Activated T-helper 9 cell treated with anti-CD3 and anti-CD28 coated beads, Interleukin-2, amount 50 U/mL, for 16 hours (primary cell): ENCODE data around the gene KRT36.

ENCODE experiments used
- DNase-seq: peaks from one replicate; pipeline ENCODE4 v3.0.0-alpha.2; 2020; ENCODE audit warnings: low read depth

KRT36 gene

GRCh38 chr17:41489531-41489930, at the start of gene KRT36:
KRT36 (minus strand) TSS chr17:41489910; CDS start chr17:41489864, 46 bp downstream.
- DNase-seq, result no peak

GRCh38 chr17:41539071-41539492, 49.4 kb upstream of the KRT36 start:
- no peak for DNase-seq

GRCh38 chr17:41538565-41538991, 48.9 kb upstream of the KRT36 start:
- no peak for DNase-seq

GRCh38 chr17:41537990-41538389, 48.3 kb upstream of the KRT36 start:
- DNase-seq, result no peak

- DNase-seq, result no peak
Measured at GRCh38 chr17:41537614-41537954, 47.9 kb upstream of the KRT36 start.

GRCh38 chr17:41536741-41537613, 47.3 kb upstream of the KRT36 start:
- DNase-seq, result no peak

- DNase-seq, result no peak
Measured at GRCh38 chr17:41535764-41536481, 46.2 kb upstream of the KRT36 start.

- no peak for DNase-seq
Measured at GRCh38 chr17:41534899-41535546, 45.3 kb upstream of the KRT36 start.

GRCh38 chr17:41533613-41534012, 43.9 kb upstream of the KRT36 start:
- no peak for DNase-seq

GRCh38 chr17:41532947-41533570, 43.3 kb upstream of the KRT36 start:
- DNase-seq, result no peak

- no peak for DNase-seq
Measured at GRCh38 chr17:41531993-41532392, 42.3 kb upstream of the KRT36 start.

- DNase-seq, result no peak
Measured at GRCh38 chr17:41530062-41531048, 40.6 kb upstream of the KRT36 start.

- DNase-seq, result no peak
Measured at GRCh38 chr17:41529491-41529915, 39.8 kb upstream of the KRT36 start.

- DNase-seq, result no peak
Measured at GRCh38 chr17:41528959-41529353, 39.2 kb upstream of the KRT36 start.

- no peak for DNase-seq
Measured at GRCh38 chr17:41527063-41528023, 37.6 kb upstream of the KRT36 start.

- DNase-seq, result no peak
Measured at GRCh38 chr17:41524261-41524660, 34.6 kb upstream of the KRT36 start.

- DNase-seq, result no peak
Measured at GRCh38 chr17:41523787-41524186, 34.1 kb upstream of the KRT36 start.

- DNase-seq, result no peak
Measured at GRCh38 chr17:41523225-41523593, 33.5 kb upstream of the KRT36 start.

- no peak for DNase-seq
Measured at GRCh38 chr17:41522301-41523224, 32.9 kb upstream of the KRT36 start.
